Epidermal melanocyte (primary cell): ENCODE measurements around the gene ATP8B1.
"Not testable (repeated sequence)": the region's sequence is repeated elsewhere in the genome, so short reads cannot be mapped to it uniquely, and the experiment has no call there.

Experiments used
- DNase-seq: peaks from one replicate; pipeline ENCODE4 v3.0.0; 2011; ENCODE audit warnings: low spot score; ENCODE audit not compliant: insufficient read length

ATP8B1 gene

GRCh38 chr18:57803103-57803969 is at the start of gene ATP8B1:
TSS of gene ATP8B1 (minus strand) at chr18:57803315. CDS start at chr18:57731807, 71,508 bp downstream.
- DNase-seq, result peak; percentile 42

DNA sequence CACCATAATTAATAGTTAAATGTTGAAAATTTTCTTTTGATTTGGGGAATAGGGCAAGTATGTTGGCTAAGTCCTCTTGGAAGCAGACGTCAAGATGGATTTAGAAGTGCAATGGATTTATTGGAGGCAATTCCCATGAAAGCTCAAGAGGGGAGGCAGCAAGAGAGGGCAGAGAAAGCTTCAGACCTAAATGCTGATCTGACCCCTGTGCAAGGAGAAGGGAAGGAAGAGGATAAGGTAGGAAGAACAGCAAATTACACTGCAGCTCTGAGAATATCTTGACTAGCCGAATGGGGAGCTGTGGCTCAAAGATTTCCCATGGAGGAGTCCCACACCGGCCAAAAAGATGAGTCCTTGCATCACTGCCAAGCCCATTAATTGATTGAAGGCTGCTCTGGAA is 46.9 kb upstream of the ATP8B1 start:
- no peak for DNase-seq

DNA sequence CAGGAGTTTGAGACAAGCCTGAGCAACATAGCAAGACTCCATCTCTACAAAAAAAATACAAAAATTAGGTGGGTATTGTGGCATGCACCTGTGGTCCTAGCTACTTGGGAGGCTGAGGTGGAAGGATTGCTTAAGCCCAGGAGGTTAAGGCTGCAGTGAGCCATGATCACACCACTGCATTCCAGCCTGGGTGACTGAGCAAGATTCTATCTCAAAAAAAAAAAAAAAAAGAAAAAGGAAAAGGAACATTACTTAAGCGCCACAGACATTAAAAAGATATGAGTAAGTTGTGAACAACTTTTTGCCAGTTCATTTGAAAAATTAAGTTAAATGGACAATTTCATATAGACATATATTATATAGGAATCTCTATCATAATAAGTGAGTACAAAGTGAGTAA is 45.3 kb upstream of the ATP8B1 start:
- not testable (repeated sequence) for DNase-seq

- not testable (repeated sequence) for DNase-seq
Observed at GRCh38 chr18:57847431-57847830, 44.3 kb upstream of the ATP8B1 start.

- no peak for DNase-seq
Observed at GRCh38 chr18:57846258-57846657, 43.1 kb upstream of the ATP8B1 start.

DNA sequence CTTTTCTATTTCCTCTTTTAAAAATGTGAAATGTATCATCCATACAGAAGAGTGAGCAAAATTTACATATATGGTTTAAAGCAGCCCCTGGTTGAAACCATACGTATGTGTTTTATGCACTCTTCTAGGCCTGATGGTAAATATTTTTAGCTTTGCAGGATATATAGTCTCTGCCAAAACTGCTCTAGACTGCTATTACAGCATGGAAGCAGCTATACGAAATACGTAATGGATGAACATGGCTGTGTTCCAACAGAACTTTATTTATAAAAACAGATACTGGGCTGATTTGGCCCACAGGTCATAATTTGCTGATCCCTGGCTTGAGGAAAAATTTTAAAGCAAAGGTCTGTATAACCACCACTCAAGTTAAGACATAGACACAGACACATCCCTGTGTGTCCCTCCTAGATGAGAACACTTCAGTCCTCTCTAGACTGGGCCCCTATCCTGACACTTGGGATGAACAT is 42.5 kb upstream of the ATP8B1 start:
- no peak for DNase-seq

DNA sequence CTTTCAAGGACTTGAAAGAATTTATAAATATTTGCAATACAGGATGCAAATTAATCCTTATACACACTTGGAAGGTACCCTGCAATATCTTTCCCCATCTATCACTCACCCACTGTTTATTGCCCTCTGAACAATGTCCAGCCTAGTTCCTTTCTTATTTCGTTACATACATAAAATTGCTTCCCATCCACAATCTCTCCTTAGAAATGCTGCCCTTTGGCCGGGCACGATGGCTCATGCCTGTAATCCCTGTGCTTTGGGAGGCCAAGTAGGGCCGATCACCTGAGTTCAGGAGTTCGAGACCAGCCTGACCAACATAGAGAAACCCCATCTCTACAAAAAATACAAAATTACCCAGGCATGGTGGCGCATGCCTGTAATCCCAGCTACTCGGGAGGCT is 41.2 kb upstream of the ATP8B1 start:
- DNase-seq, result no peak

GRCh38 chr18:57843386-57843785 is 40.3 kb upstream of the ATP8B1 start:
- no peak for DNase-seq

GRCh38 chr18:57841568-57841967 is 38.5 kb upstream of the ATP8B1 start:
- DNase-seq, result no peak

DNA sequence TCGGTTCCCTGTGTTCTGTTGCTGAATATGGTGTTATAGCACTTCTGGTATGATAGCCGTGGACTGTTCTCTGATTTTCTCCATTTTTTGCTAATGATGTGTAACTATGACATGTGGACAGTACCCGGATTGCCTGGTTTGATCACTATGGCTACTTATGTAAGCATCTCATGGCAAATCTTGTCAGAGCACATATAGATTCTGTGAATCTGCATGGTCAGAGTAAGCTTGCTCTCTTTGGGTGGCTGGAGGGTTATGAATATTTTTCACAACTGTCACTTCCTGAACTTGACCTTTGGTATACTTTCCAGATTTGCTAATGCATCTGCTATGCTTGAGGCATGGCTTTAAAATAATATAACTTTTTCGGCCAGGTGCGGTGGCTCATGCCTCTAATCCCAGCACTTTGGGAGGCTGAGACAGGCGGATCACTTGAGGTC is 36.8 kb upstream of the ATP8B1 start:
- DNase-seq, result peak; percentile 37

- DNase-seq, result no peak
Observed at GRCh38 chr18:57837917-57838548, 34.9 kb upstream of the ATP8B1 start.

DNA sequence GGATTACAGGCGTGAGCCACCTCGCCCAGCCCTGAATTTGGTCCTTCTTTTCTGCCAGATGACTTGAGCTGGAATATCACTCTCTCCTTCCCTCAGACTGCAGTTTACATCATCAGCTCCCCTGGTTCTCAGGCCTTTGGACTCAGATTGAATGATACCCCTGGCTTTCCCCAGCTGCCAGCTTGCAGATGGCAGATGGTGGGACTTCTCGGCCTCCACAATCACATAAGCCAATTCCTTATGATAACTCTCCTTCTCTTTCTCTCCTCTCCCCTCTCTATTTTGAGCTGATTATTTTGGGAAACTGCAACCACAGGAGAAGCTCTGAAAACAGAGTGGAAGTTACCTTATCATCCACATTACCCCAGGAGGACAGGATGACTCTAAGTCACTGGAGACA is 33.4 kb upstream of the ATP8B1 start:
- no peak for DNase-seq

DNA sequence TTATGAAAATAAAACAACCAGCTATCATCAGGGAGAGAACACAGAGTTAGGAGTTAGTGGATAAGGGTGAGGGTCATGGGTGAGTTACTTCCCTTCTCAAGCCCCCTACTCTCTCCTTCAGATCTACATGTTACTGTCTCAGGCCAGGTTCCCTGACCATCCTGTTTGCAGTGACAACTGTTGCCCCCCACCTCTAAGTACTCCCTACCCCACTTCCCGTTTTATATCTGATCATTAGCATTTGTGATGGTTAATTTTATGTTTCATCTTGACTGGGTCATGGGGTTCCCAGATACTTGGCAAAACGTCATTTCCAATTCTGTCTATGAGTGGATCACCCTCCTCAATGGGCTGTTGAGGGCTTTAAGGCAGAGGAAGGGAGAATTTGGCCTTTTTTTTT is 32.8 kb upstream of the ATP8B1 start:
- no peak for DNase-seq

DNA sequence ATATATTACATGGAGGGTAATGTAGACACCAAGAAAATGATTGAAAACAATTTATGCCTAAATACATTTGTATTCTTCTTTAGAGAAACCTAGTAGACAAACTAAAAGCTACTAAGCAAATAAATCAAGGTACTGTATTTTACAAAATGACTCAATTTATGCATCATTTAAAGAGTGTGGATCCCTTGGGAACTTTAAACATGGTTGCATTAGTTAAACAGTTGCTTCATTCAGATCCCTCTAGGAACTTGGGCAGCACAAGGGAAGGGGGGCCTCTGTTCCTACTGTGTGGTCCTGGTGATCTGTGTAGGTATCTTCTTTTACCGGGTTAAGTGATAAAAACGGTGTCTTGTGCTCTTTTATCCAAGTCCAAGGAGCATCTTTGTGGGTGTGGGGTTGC is 31.5 kb upstream of the ATP8B1 start:
- no peak for DNase-seq

DNA sequence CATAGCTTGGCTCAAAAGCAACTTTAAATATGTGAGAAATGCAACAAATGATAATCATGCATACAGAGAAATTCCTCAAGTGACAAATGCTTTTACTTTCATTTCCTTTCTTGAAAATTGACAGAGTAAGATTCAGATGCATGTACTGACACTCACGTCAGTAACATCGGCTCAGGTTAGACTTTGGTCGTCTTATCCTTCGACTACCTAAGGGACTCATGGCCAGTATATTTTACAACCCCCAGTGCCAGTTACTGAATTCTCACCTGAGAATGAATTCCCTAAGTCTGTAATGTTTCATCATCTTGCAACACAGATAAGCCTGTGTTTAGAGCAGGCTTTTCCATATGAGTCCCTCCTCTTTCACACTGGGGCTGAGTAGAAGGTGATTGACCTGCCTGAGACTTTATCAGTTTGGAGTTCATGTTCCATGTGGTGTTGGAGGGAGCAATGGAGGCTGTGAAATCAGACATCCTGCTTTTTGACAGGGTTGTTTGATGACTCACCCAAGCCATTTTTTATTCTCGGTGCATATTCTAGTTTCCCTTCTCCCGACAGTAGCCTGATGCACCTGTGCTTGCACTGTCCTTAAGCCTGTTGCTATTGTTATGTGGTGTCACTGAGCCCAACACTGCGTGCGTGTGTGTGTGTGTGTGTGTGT is 30.5 kb upstream of the ATP8B1 start:
- no peak for DNase-seq

- DNase-seq, result no peak
Observed at GRCh38 chr18:57832730-57833129, 29.6 kb upstream of the ATP8B1 start.

DNA sequence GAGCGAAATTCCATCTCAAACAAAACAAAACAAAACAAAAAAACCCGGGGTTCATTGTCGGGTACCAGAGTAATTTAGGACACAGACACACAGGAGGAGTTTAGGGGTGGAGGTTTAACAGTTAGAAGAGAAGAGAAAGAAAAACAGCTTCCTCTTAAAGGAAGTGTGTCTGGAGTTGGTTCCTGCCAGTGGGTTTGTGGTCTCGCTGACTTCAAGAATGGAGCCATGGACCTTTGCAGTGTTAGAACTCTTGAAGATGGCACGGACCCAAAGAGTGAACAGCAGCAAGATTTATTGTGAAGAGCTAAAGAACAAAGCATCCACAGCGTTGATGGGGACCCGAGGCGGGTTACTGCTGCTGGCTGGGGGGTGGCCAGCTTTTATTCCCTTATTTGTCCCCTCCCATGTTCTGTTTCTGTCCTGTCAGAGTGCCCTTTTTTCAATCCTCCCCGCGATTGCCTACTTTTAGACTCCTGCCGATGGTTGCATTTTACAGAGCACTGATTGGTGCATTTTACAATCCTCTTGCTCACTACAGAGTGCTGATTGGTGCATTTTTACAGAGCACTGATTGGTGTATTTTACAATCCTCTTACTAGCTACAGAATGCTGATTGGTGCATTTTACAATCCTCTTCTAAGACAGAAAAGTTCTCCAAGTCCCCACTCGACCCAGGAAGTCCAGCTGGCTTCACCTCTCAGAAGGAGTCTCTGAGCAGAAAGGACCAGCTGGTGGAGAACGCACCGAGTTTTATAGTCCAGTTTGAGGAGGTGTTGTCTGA is 28.7 kb upstream of the ATP8B1 start:
- no peak for DNase-seq

DNA sequence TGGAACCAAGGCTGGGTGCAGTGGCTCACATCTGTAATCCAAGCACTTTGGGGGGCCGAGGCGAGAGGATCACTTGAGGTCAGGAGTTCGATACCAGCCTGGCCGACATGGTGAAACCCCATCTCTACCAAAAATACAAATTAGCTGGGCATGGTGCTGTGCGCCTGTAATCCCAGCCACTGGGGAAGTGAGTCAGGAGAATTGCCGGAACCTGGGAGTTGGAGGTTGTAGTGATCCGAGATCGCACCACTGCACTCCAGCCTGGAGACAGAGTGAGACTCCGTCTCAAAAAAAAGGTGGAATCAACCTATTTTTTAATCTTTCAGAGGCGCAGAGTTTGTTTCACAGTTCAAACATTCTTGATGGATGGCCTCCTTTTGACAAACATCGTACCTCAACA is 24.5 kb upstream of the ATP8B1 start:
- DNase-seq, result no peak

DNA sequence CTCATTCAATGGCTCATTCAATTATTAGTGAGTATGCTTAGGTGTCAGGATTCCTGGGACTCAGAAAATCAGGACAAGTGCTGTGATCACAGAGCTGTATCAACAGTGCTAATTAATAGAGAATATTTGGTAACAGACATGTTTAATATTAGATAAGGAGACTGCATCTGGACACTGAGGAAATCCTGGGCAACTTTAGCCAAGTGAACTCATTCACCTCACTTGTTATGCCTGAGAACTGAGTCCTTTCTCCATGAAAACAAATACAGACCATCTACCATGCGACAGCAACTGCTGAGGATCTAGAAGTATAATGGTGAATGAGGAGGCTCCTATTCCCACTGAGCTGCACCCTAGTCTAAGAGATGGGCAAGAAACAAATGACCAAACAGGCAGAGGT is 23.1 kb upstream of the ATP8B1 start:
- no peak for DNase-seq

- DNase-seq, result not testable (repeated sequence)
Observed at GRCh38 chr18:57820583-57820982, 17.5 kb upstream of the ATP8B1 start.
